CD4-positive, alpha-beta T cell treated with Interferon alpha-2 for 1 hour (primary cell): Measurements from ENCODE around the gene GNAS.
"Not testable (repeated sequence)": the region's sequence is repeated elsewhere in the genome, so short reads cannot be mapped to it uniquely, and the experiment has no call there.

ENCODE experiments used
- DNase-seq, 2 donors: peaks; one replicate each; pipeline ENCODE4 v3.0.0-alpha.2; 2020 to 2022

The GNAS gene

GRCh38 chr20:58938541-58938940 lies 86.0 kb downstream of the GNAS start:
- no peak for DNase-seq

GRCh38 chr20:58941471-58941870 lies 89.0 kb downstream of the GNAS start:
- no peak for DNase-seq

GRCh38 chr20:58942549-58942948 lies 90.0 kb downstream of the GNAS start:
- no peak for DNase-seq

GRCh38 chr20:58944610-58945009 lies 92.1 kb downstream of the GNAS start:
- no peak for DNase-seq

- no peak for DNase-seq
Measured at GRCh38 chr20:58945965-58946631, 93.6 kb downstream of the GNAS start.

- not testable (repeated sequence) for DNase-seq
Measured at GRCh38 chr20:58947797-58948388, 95.4 kb downstream of the GNAS start.

GRCh38 chr20:58950603-58951002 lies 98.1 kb downstream of the GNAS start:
- no peak for DNase-seq

GRCh38 chr20:58953050-58953449 lies 100.5 kb downstream of the GNAS start:
- DNase-seq = no peak

- no peak for DNase-seq
Measured at GRCh38 chr20:58956078-58956477, 103.6 kb downstream of the GNAS start.

- no peak for DNase-seq
Measured at GRCh38 chr20:58959652-58960051, 107.1 kb downstream of the GNAS start.
